ENCODE results near the gene PNMA8A. TPM values are rescaled to one million over a fixed set of nuclear protein-coding genes. Genes with fewer than 3 reads are reported as not detected.
A peak's percentile ranks its signal among the peaks of the same experiment; 100 is the strongest.

Gene PNMA8A
- total RNA-seq = under 1 TPM; 0.29 to 0.63 TPM

GRCh38 chr19:46471116-46471733, at the start of gene PNMA8A:
TSS of gene PNMA8A (minus strand) at chr19:46471563. CDS start at chr19:46471035, 528 bp downstream.
- no peak for ATAC-seq
- Mint-ChIP-seq H3K9me3 (ENCODE audit: low read depth) (no peaks in the 10 kb centered on the region), H3K27me3 (peaks cover 70% of the 10 kb centered on the region), H3K4me1 (peaks cover 12% of the 10 kb centered on the region), H3K4me3 (no peak within 1 kb of the TSS), H3K36me3 (no peaks in the 10 kb centered on the region), H3K27ac (no peak within 1 kb of the TSS)
- DNase-seq = no peak
- CTCF ChIA-PET = interaction anchor here (2.2 kb wide), 1 partner anchor 69 kb away, joined by 7 read pairs; no protein-coding TSS in a partner anchor

- H3K9me3 Mint-ChIP-seq (ENCODE audit: low read depth) = no peaks in the 10 kb centered on the region
- peak overlapping the region; percentile 43 for H3K27ac Mint-ChIP-seq
- ATAC-seq (no peak), DNase-seq (no peak)
- H3K27me3 Mint-ChIP-seq = peaks cover 2% of the 10 kb centered on the region
- CTCF ChIA-PET = interaction anchor here (1.2 to 12.0 kb wide), 5 partner anchors 9 to 241 kb away, joined by 3 to 154 read pairs (median 4); no protein-coding TSS in a partner anchor
- peaks cover 38% of the 10 kb centered on the region for H3K4me1 Mint-ChIP-seq
- H3K4me3 Mint-ChIP-seq = no peak overlapping the region
- peaks cover 15% of the 10 kb centered on the region for H3K36me3 Mint-ChIP-seq
These were observed 49.3 kb upstream of the PNMA8A start for GRCh38 chr19:46520616-46521015.

- CTCF ChIA-PET = interaction anchor here (1.5 to 7.2 kb wide), 6 partner anchors 11 to 236 kb away, joined by 3 to 57 read pairs (median 32); no protein-coding TSS in a partner anchor
- H3K9me3 Mint-ChIP-seq (ENCODE audit: low read depth) = no peaks in the 10 kb centered on the region
- DNase-seq = no peak
- H3K27me3 Mint-ChIP-seq = peaks cover 19% of the 10 kb centered on the region
- H3K27ac Mint-ChIP-seq = no peak overlapping the region
- peaks cover under 1% of the 10 kb centered on the region for H3K36me3 Mint-ChIP-seq
- peaks cover 27% of the 10 kb centered on the region for H3K4me1 Mint-ChIP-seq
- no peak overlapping the region for H3K4me3 Mint-ChIP-seq
- ATAC-seq = no peak
These were observed 46.1 kb upstream of the PNMA8A start for GRCh38 chr19:46517471-46517870.

GRCh38 chr19:46515879-46516350, 44.6 kb upstream of the PNMA8A start:
- DNase-seq = no peak
- no peak overlapping the region for H3K4me3 Mint-ChIP-seq
- H3K4me1 Mint-ChIP-seq = peaks cover 21% of the 10 kb centered on the region
- CTCF ChIA-PET = interaction anchor here (0.8 to 7.2 kb wide), 18 partner anchors 9 to 235 kb away, joined by 3 to 57 read pairs (median 5); no protein-coding TSS in a partner anchor
- peaks cover 29% of the 10 kb centered on the region for H3K27me3 Mint-ChIP-seq
- ATAC-seq = peak; percentile 64
- no peaks in the 10 kb centered on the region for H3K36me3 Mint-ChIP-seq
- peaks cover 1% of the 10 kb centered on the region for H3K9me3 Mint-ChIP-seq (ENCODE audit: low read depth)
- H3K27ac Mint-ChIP-seq = no peak overlapping the region

GRCh38 chr19:46515290-46515609, 43.9 kb upstream of the PNMA8A start:
- no peaks in the 10 kb centered on the region for H3K36me3 Mint-ChIP-seq
- CTCF ChIA-PET = interaction anchor here (1.0 to 7.2 kb wide), 10 partner anchors 9 to 119 kb away, joined by 3 to 57 read pairs (median 8); no protein-coding TSS in a partner anchor
- peaks cover 2% of the 10 kb centered on the region for H3K9me3 Mint-ChIP-seq (ENCODE audit: low read depth)
- DNase-seq = no peak
- H3K4me3 Mint-ChIP-seq = no peak overlapping the region
- no peak overlapping the region for H3K27ac Mint-ChIP-seq
- peaks cover 30% of the 10 kb centered on the region for H3K27me3 Mint-ChIP-seq
- no peak for ATAC-seq
- peaks cover 16% of the 10 kb centered on the region for H3K4me1 Mint-ChIP-seq

- no peak overlapping the region for H3K27ac Mint-ChIP-seq
- peaks cover 2% of the 10 kb centered on the region for H3K9me3 Mint-ChIP-seq (ENCODE audit: low read depth)
- CTCF ChIA-PET = interaction anchor here (0.8 to 7.2 kb wide), 13 partner anchors 9 to 234 kb away, joined by 3 to 57 read pairs (median 8); no protein-coding TSS in a partner anchor
- H3K27me3 Mint-ChIP-seq = peaks cover 30% of the 10 kb centered on the region
- H3K4me1 Mint-ChIP-seq = peaks cover 13% of the 10 kb centered on the region
- ATAC-seq = no peak
- H3K4me3 Mint-ChIP-seq = no peak overlapping the region
- no peaks in the 10 kb centered on the region for H3K36me3 Mint-ChIP-seq
- no peak for DNase-seq
These were observed 43.4 kb upstream of the PNMA8A start for GRCh38 chr19:46514589-46515289.

GRCh38 chr19:46513461-46514236, 42.3 kb upstream of the PNMA8A start:
- ATAC-seq = peak; percentile 82
- no peak overlapping the region for H3K4me3 Mint-ChIP-seq
- H3K9me3 Mint-ChIP-seq (ENCODE audit: low read depth) = peaks cover 2% of the 10 kb centered on the region
- H3K36me3 Mint-ChIP-seq = no peaks in the 10 kb centered on the region
- H3K27ac Mint-ChIP-seq = no peak overlapping the region
- peak; percentile 82 for DNase-seq
- peaks cover 12% of the 10 kb centered on the region for H3K4me1 Mint-ChIP-seq
- H3K27me3 Mint-ChIP-seq = peaks cover 37% of the 10 kb centered on the region
- CTCF ChIA-PET = interaction anchor here (0.6 to 7.2 kb wide), 19 partner anchors 10 to 233 kb away, joined by 3 to 57 read pairs (median 5); no protein-coding TSS in a partner anchor

GRCh38 chr19:46511237-46511636, 39.9 kb upstream of the PNMA8A start:
- H3K36me3 Mint-ChIP-seq = no peaks in the 10 kb centered on the region
- no peak overlapping the region for H3K27ac Mint-ChIP-seq
- DNase-seq (no peak), ATAC-seq (no peak)
- peaks cover 49% of the 10 kb centered on the region for H3K27me3 Mint-ChIP-seq
- peaks cover 2% of the 10 kb centered on the region for H3K9me3 Mint-ChIP-seq (ENCODE audit: low read depth)
- CTCF ChIA-PET = interaction anchor here (1.9 to 7.2 kb wide), 2 partner anchors 22 to 115 kb away, joined by 4 to 57 read pairs; no protein-coding TSS in a partner anchor
- peaks cover 10% of the 10 kb centered on the region for H3K4me1 Mint-ChIP-seq
- H3K4me3 Mint-ChIP-seq = no peak overlapping the region

GRCh38 chr19:46508206-46508605, 36.8 kb upstream of the PNMA8A start:
- CTCF ChIA-PET = interaction anchor here (0.5 to 1.1 kb wide), 2 partner anchors 36 to 591 kb away, joined by 4 read pairs; no protein-coding TSS in a partner anchor
- no peaks in the 10 kb centered on the region for H3K4me1 Mint-ChIP-seq
- ATAC-seq (no peak), DNase-seq (no peak)
- H3K27ac Mint-ChIP-seq = no peak overlapping the region
- H3K36me3 Mint-ChIP-seq = no peaks in the 10 kb centered on the region
- H3K9me3 Mint-ChIP-seq (ENCODE audit: low read depth) = peaks cover 2% of the 10 kb centered on the region
- peaks cover 52% of the 10 kb centered on the region for H3K27me3 Mint-ChIP-seq
- no peak overlapping the region for H3K4me3 Mint-ChIP-seq

GRCh38 chr19:46503848-46504453, 32.6 kb upstream of the PNMA8A start:
- Mint-ChIP-seq H3K4me3 (no peak overlapping the region), H3K4me1 (no peaks in the 10 kb centered on the region), H3K27ac (no peak overlapping the region), H3K36me3 (no peaks in the 10 kb centered on the region), H3K9me3 (ENCODE audit: low read depth) (no peaks in the 10 kb centered on the region), H3K27me3 (peaks cover 50% of the 10 kb centered on the region)
- no peak for DNase-seq
- ATAC-seq = no peak
- CTCF ChIA-PET = interaction anchor here (0.9 kb wide), 1 partner anchor 108 kb away, joined by 3 read pairs; no protein-coding TSS in a partner anchor

GRCh38 chr19:46502891-46503290, 31.5 kb upstream of the PNMA8A start:
- DNase-seq (no peak), ATAC-seq (no peak)
- peaks cover 47% of the 10 kb centered on the region for H3K27me3 Mint-ChIP-seq
- H3K36me3 Mint-ChIP-seq = no peaks in the 10 kb centered on the region
- no peak overlapping the region for H3K4me3 Mint-ChIP-seq
- H3K27ac Mint-ChIP-seq = no peak overlapping the region
- CTCF ChIA-PET = no interaction called here
- no peaks in the 10 kb centered on the region for H3K4me1 Mint-ChIP-seq
- no peaks in the 10 kb centered on the region for H3K9me3 Mint-ChIP-seq (ENCODE audit: low read depth)

- Mint-ChIP-seq H3K9me3 (ENCODE audit: low read depth) (no peaks in the 10 kb centered on the region), H3K27me3 (peaks cover 56% of the 10 kb centered on the region), H3K36me3 (no peaks in the 10 kb centered on the region), H3K4me3 (no peak overlapping the region), H3K27ac (no peak overlapping the region), H3K4me1 (no peaks in the 10 kb centered on the region)
- no peak for DNase-seq
- CTCF ChIA-PET = interaction anchor here (0.8 to 1.2 kb wide), 4 partner anchors 14 to 104 kb away, joined by 3 to 4 read pairs (median 3); no protein-coding TSS in a partner anchor
- ATAC-seq = no peak
These were observed 28.3 kb upstream of the PNMA8A start for GRCh38 chr19:46499692-46500091.
